HL-60 (cell line): Measurements from ENCODE around the gene RPUSD1.

Experiments used
- DNase-seq, 2 experiments: peaks; one replicate each; pipeline ENCODE4 v3.0.0-alpha.2; 2010 to 2020; ENCODE audit warnings: low read depth in 1 of 2, low spot score in 1 of 2
- H3K27ac ChIP-seq: fragments of 250-450 bp; sonication (Bioruptor Pico); replicated peaks from 2 replicates; pipeline ENCODE4 v1.5.1; 2020; ENCODE audit warnings: mild to moderate bottlenecking, moderate library complexity
- H3K27me3 ChIP-seq: fragments of 250-450 bp; sonication (Bioruptor Pico); 2 replicates; pipeline ENCODE4 v1.5.1; 2021; ENCODE audit warnings: mild to moderate bottlenecking, moderate library complexity; ENCODE audit not compliant: insufficient read depth, poor library complexity, severe bottlenecking
- H3K4me3 ChIP-seq: replicated peaks from 2 replicates; pipeline ENCODE4 v1.5.1; 2011; ENCODE audit warnings: mild to moderate bottlenecking, control low read depth, low read length; ENCODE audit not compliant: insufficient read depth
- CTCF ChIP-seq: IDR thresholded peaks from one replicate; pipeline ENCODE4 v1.5.1; 2011; ENCODE audit warnings: low read length, control low read depth, inconsistent platforms; ENCODE audit not compliant: insufficient read depth
- GABPA ChIP-seq: IDR thresholded peaks from 2 replicates; pipeline ENCODE4 v1.6.1; 2012; ENCODE audit warnings: low read depth
- POLR2AphosphoS5 ChIP-seq: IDR thresholded peaks from 2 replicates; pipeline ENCODE4 v1.6.1; 2012; ENCODE audit warnings: low read depth
- REST ChIP-seq: IDR thresholded peaks from 2 replicates; pipeline ENCODE4 v1.6.1; 2012; ENCODE audit warnings: low read depth; ENCODE audit not compliant: insufficient replicate concordance
- SPI1 ChIP-seq: IDR thresholded peaks from 2 replicates; pipeline ENCODE4 v1.6.1; 2012; ENCODE audit warnings: low read depth, mild to moderate bottlenecking, borderline replicate concordance

RPUSD1 gene

GRCh38 chr16:833411-833810 is 45.2 kb upstream of the RPUSD1 start:
- peaks cover 19% of the 10 kb centered on the region for H3K27me3 ChIP-seq
- DNase-seq: no peak
- no peak for TF ChIP-seq REST
- TF ChIP-seq GABPA: no peak
- no peak for TF ChIP-seq SPI1
- no peak for TF ChIP-seq CTCF
- TF ChIP-seq POLR2AphosphoS5: no peak
- H3K27ac ChIP-seq: no peak overlapping the region
- H3K4me3 ChIP-seq: no peak overlapping the region

- no peak for DNase-seq
- Histone ChIP-seq H3K27ac (no peak overlapping the region), H3K4me3 (no peak overlapping the region)
These were observed 44.6 kb upstream of the RPUSD1 start for GRCh38 chr16:832652-833336.

More at GRCh38 chr16:832652-833336, 44.6 kb upstream of the RPUSD1 start:
- TF ChIP-seq SPI1 (no peak), POLR2AphosphoS5 (no peak), REST (no peak), CTCF (no peak)
- peaks cover 19% of the 10 kb centered on the region for H3K27me3 ChIP-seq
